Midbrain (tissue), 1 donor: ENCODE measurements around the gene FUNDC2.
A peak's percentile ranks its signal among the peaks of the same experiment; 100 is the strongest.

Experiments
- DNase-seq: peaks from one replicate; lab custom pipeline; 2025; lab: John Stamatoyannopoulos, UW

Gene FUNDC2

GRCh38 chrX:155070038-155070437 is 43.4 kb downstream of the FUNDC2 start:
- no peak for DNase-seq

GRCh38 chrX:155070663-155070974 is 44.0 kb downstream of the FUNDC2 start:
- DNase-seq, result no peak

GRCh38 chrX:155070975-155071693 is 44.5 kb downstream of the FUNDC2 start, which contains the start of the genes BRCC3, CMC4 and MTCP1:
Gene BRCC3 (plus strand): TSS chrX:155071508. CDS start chrX:155071528, 20 bp downstream.
Gene CMC4 (minus strand): TSS chrX:155071136. CDS start chrX:155064023, 7,113 bp downstream.
Gene MTCP1 (minus strand): TSS chrX:155071136. CDS start chrX:155066010, 5,126 bp downstream.
- DNase-seq, result peak; percentile 81

DNA sequence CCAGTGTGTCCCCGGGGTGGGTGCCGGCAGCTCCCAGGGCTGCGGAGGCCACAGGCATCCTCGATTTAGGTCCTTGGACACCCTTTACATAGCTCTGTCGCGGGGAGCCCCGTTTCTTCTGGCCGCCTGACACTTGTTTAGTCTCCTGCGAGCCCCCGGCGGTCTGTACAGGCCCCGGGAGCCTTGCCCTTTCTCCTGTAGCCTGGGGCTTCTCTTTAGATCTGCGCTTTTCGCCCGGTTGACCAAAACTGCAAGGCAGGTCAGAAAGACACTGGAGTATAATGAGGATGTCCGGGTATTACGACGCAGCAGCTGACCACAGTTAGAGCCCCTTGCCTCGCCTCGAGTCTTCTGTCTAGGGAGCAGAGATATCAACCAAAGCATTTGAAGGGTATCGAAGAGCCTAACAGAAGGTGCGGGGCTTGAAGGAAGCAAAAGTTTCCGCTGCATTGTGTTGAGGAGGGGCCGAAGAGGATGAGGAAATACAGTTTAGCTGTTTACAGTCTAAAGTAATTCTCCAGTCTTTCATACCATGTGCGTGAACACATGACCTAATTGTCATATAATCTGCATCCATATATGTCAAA is 45.1 kb downstream of the FUNDC2 start:
- no peak for DNase-seq

DNA sequence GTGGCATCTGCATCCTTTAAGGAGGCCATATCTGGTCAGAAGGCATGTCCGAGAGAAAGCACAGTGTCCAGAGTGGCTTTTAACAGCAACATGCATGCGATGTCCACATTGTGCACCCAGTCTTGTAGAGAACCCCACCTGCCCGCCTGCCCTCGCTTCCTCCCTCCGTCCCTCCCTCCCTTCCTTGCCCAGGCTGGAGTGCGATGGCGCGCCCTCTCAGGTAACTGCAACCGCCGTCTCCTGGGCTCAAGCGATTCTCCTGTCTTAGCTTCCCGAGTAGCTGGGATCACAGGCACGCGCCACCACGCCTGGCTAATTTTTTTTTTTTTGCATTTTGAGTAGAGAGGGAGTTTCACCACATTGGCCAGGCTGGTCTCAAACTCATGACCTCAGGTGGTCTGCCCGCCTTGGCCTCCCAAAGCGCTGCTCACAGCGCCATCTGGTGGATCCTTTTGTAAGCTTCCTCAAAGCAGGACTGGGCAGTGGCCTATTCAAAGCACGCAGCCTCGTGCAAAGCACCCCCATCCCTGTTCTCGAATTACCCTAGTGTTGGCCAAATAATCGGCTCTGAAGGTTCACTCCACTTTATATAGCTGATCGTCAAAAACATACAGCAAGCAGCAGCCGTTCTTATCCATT is 59.7 kb downstream of the FUNDC2 start:
- no peak for DNase-seq

DNA sequence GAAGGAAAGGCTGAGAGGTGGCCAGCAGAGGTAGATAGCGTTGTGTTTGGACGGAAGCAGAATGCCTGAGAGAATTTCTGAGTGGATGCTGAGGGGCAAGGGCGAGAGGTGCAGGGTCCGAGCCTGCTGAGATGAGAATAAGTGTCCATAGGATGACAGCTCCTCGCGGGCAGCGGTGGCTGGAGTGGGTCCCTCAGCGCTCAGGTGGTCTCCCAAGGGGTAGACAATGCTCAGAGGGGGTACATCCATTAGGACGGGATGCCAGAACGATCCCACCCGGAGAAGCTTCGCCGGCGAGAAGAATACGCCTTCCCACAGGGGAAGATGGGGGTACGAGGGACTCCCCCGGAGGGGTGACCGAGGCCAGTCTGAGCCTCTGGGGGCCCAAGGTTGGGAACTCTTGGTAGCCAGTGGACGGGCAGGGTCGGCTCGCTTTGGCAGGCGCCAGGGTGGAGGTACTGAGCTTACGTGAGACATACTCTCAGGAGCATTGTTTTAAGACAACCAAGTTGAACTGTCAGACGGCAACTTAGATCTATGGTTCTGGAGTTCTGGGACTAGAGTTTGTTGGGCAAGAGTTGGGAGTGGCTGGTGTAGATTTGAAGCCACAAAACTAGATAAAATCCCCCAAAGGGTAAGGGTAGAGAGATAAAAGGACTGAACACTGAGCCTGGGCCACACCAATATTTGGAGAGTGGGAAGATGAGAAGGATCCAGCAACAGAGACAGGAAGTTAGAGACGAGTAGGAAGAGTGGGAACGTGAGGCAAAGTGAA is 60.5 kb downstream of the FUNDC2 start:
- DNase-seq, result no peak

DNA sequence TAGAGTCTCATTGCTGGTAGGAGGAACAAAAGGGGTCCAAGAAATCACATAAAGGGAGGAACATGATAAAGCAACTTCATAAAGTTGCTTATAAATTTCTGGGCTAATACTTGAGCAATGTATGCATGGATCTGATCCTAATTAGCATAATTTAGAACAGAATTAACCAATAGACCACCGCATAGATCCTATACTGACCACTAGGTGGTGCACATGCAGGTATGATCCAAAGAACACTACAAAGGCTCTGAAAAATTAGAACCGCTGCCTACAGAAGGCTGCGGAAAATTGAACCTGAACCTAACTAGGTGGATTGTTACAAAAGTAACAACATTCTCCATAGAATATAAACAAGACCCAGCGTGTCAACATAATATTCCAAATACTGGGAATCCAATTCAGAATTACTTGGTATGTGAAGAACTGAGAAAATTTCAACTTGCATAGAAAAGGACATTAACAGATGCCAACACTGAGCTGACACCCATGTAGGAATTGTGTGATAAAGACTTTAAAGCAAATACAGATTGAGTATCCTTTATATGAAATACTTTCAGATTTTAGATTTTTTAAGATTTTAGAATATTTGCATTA is 67.9 kb downstream of the FUNDC2 start:
- DNase-seq, result peak; percentile 1

- no peak for DNase-seq
These were observed 79.3 kb downstream of the FUNDC2 start for GRCh38 chrX:155105919-155106318.

- DNase-seq, result no peak
These were observed 81.8 kb downstream of the FUNDC2 start for GRCh38 chrX:155108427-155108826.
